SK-N-MC (cell line): ENCODE data around the gene CLCN1.

ENCODE experiments used
- EZH2 ChIP-seq: fragments of 200-600 bp; sonication (generic); IDR thresholded peaks from one replicate; pipeline ENCODE4 v1.6.1; 2017; ENCODE audit warnings: antibody characterized with exemption
- POLR2AphosphoS5 ChIP-seq: IDR thresholded peaks from 2 replicates; pipeline ENCODE4 v1.6.1; 2012; ENCODE audit warnings: mild to moderate bottlenecking, low read depth, low read length, borderline replicate concordance

DNA sequence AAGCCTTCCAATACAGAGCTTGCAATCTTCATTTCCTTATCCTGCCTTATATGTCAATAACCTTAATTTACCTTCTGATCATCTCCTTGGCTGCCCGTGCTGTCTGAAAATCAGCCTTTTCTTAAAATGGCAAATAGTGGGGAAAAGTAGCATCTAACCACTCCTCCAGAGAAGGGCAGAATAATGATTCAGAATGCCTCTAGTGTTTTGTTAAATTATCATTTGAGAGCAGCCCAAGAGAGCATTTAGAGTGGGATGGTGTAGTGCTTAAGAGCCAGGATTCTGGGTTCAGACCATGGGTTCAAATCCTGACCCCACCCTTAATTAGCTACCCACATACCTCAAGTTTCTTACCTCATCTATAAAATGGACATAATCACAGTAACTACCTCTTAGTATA is 35.8 kb upstream of the CLCN1 start:
- TF ChIP-seq POLR2AphosphoS5 (no peak), EZH2 (no peak)
